ENCODE data around the gene PLIN4.
"Not testable (repeated sequence)": the region's sequence is repeated elsewhere in the genome, so short reads cannot be mapped to it uniquely, and the experiment has no call there.

Gene PLIN4

GRCh38 chr19:4550018-4550417, 31.7 kb upstream of the PLIN4 start:
- no peaks in the 10 kb centered on the region for H3K36me3 ChIP-seq (ENCODE audit: insufficient read depth, low read length)
- H3K4me3 ChIP-seq = no peak overlapping the region
- no peak for DNase-seq (ENCODE audit: low read depth, low spot score)
- no peaks in the 10 kb centered on the region for H3K9me3 ChIP-seq (ENCODE audit: low read depth, low read length)
- TF ChIP-seq FOXP2 (optimal IDR thresholded peaks at IDR 0.05; ENCODE audit: control extremely low read depth, extremely low read length, insufficient read depth) (no peak), POLR2AphosphoS5 (IDR thresholded peaks at IDR 0.05; ENCODE audit: borderline replicate concordance, low read depth, low read length) (no peak), EZH2 (IDR thresholded peaks at IDR 0.05) (no peak)
- H3K27ac ChIP-seq = no peak overlapping the region
- H3K9ac ChIP-seq (ENCODE audit: insufficient read length) = no peak overlapping the region

- no peak overlapping the region for H3K9ac ChIP-seq (ENCODE audit: insufficient read length)
- no peak overlapping the region for H3K4me3 ChIP-seq
- no peak overlapping the region for H3K27ac ChIP-seq
- TF ChIP-seq EZH2 (IDR thresholded peaks at IDR 0.05) (no peak), FOXP2 (optimal IDR thresholded peaks at IDR 0.05; ENCODE audit: control extremely low read depth, extremely low read length, insufficient read depth) (no peak), POLR2AphosphoS5 (IDR thresholded peaks at IDR 0.05; ENCODE audit: borderline replicate concordance, low read depth, low read length) (no peak)
- DNase-seq (ENCODE audit: low read depth, low spot score) = no peak
- no peaks in the 10 kb centered on the region for H3K9me3 ChIP-seq (ENCODE audit: low read depth, low read length)
- no peaks in the 10 kb centered on the region for H3K36me3 ChIP-seq (ENCODE audit: insufficient read depth, low read length)
These were observed 29.9 kb upstream of the PLIN4 start for GRCh38 chr19:4548238-4548584.

GRCh38 chr19:4547303-4548237, 29.3 kb upstream of the PLIN4 start:
- no peak overlapping the region for H3K9ac ChIP-seq (ENCODE audit: insufficient read length)
- TF ChIP-seq EZH2 (IDR thresholded peaks at IDR 0.05) (no peak), FOXP2 (optimal IDR thresholded peaks at IDR 0.05; ENCODE audit: control extremely low read depth, extremely low read length, insufficient read depth) (no peak), POLR2AphosphoS5 (IDR thresholded peaks at IDR 0.05; ENCODE audit: borderline replicate concordance, low read depth, low read length) (no peak)
- H3K9me3 ChIP-seq (ENCODE audit: low read depth, low read length) = no peaks in the 10 kb centered on the region
- DNase-seq (ENCODE audit: low read depth, low spot score) = no peak
- no peak overlapping the region for H3K4me3 ChIP-seq
- no peak overlapping the region for H3K27ac ChIP-seq
- no peaks in the 10 kb centered on the region for H3K36me3 ChIP-seq (ENCODE audit: insufficient read depth, low read length)

DNA sequence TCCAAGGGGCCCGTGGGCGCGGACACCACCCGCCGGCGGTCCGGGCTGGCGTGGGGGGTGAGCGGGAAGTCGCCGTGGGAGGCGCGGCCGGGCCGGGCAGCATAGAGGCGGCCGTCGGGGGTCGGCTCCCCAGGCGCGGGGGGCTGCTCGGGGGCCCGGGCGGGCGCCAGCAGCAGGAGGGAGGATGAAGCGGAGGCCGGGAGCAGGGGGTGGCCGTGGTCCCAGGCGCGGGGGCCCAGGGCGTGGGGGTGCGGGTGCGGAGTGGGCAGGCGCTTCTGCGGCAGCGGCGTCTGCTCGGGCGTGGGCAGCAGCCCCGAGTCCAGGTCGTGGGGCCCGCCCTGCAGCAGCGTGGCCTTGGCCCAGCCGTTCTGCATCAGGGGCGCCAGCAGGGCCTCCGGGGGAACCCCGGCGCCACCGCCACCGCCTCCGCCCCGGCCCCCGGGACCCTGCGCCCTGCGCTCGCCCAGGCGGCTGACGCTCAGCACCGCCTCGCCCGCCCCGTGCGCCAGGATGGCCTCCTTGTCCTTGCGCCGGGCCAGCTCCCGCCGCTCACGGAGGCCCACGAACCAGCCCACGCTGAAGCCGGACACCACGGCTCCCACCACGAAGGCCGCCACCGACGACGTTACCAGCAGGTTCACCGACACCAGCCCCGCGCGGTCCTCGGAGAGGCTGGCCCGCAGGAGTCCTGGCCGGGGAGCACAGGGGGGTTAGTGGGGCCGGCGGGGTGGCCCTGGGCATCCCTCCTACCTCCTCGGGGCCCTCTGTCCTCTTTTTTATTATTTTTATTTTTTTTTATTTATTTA, 25.8 kb upstream of the PLIN4 start:
- no peaks in the 10 kb centered on the region for H3K36me3 ChIP-seq (ENCODE audit: insufficient read depth, low read length)
- H3K4me3 ChIP-seq = no peak overlapping the region
- no peak for TF ChIP-seq FOXP2 (optimal IDR thresholded peaks at IDR 0.05; ENCODE audit: control extremely low read depth, extremely low read length, insufficient read depth)
- no peak overlapping the region for H3K9ac ChIP-seq (ENCODE audit: insufficient read length)
- no peaks in the 10 kb centered on the region for H3K9me3 ChIP-seq (ENCODE audit: low read depth, low read length)
- no peak overlapping the region for H3K27ac ChIP-seq
- DNase-seq (ENCODE audit: low read depth, low spot score) = no peak

- DNase-seq (ENCODE audit: low read depth, low spot score) = no peak
- Histone ChIP-seq H3K9me3 (ENCODE audit: low read depth, low read length) (no peaks in the 10 kb centered on the region), H3K9ac (ENCODE audit: insufficient read length) (no peak overlapping the region), H3K4me3 (no peak overlapping the region), H3K27ac (no peak overlapping the region), H3K36me3 (ENCODE audit: insufficient read depth, low read length) (no peaks in the 10 kb centered on the region)
- TF ChIP-seq FOXP2 (optimal IDR thresholded peaks at IDR 0.05; ENCODE audit: control extremely low read depth, extremely low read length, insufficient read depth) = no peak
- TF ChIP-seq EZH2 (IDR thresholded peaks at IDR 0.05) = no peak
- TF ChIP-seq POLR2AphosphoS5 (IDR thresholded peaks at IDR 0.05; ENCODE audit: borderline replicate concordance, low read depth, low read length) = no peak
These were observed 24.9 kb upstream of the PLIN4 start for GRCh38 chr19:4542896-4543841.

DNA sequence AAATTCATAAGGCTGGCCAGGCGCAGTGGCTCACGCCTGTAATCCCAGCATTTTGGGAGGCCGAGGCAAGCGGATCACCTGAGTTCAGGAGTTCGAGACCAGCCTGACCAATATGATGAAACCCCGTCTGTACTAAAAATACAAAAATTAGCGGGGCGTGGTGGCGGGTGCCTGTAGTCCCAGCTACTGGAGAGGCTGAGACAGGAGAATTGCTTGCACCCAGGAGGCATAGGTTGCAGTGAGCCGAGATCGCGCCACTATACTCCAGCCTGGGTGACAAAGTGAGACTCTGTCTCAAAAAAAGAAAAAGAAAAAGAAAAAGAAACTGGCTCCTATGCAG, 23.5 kb upstream of the PLIN4 start:
- DNase-seq (ENCODE audit: low read depth, low spot score) = not testable (repeated sequence)

DNA sequence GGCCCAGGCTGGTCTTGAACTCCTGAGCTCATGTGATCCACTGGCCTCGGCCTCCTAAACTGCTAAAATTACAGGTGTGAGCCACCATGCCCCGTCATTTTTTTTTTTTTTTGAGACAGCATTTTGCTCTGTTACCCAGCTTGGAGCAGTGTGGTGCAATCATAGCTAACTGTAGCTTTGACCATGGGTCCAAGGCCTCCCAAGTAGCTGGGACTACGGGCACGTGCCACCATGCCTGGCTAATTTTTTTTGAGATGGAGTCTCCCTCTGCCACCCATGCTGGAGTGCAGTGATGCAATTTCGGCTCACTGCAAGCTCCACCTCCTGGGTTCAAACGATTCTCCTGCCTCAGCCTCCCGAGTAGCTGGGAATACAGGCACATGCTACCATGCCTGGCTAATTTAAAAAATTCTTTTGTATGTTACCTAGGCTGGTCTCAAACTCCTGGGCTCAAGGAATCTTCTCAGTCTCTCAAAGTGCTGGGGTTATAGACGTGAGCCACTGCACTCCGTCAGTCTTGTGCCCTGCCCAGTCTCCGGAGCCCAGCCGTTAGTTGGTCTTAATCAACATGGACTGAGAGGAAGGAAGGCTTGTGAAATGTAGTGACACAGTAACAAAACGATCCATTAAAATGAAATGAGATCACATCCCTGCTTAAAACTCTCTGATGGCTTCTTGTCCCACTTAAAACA, 23.0 kb upstream of the PLIN4 start:
- DNase-seq (ENCODE audit: low read depth, low spot score) = no peak
- H3K36me3 ChIP-seq (ENCODE audit: insufficient read depth, low read length) = no peaks in the 10 kb centered on the region
- no peak overlapping the region for H3K27ac ChIP-seq
- no peak overlapping the region for H3K9ac ChIP-seq (ENCODE audit: insufficient read length)
- H3K9me3 ChIP-seq (ENCODE audit: low read depth, low read length) = no peaks in the 10 kb centered on the region
- TF ChIP-seq EZH2 (IDR thresholded peaks at IDR 0.05) = no peak
- TF ChIP-seq POLR2AphosphoS5 (IDR thresholded peaks at IDR 0.05; ENCODE audit: borderline replicate concordance, low read depth, low read length) = no peak
- no peak for TF ChIP-seq FOXP2 (optimal IDR thresholded peaks at IDR 0.05; ENCODE audit: control extremely low read depth, extremely low read length, insufficient read depth)
- no peak overlapping the region for H3K4me3 ChIP-seq

More for the DNA sequence above, 23.5 kb upstream of the PLIN4 start:
- not testable (repeated sequence) for H3K4me3 ChIP-seq; H3K36me3 ChIP-seq (ENCODE audit: insufficient read depth, low read length); H3K27ac ChIP-seq; H3K9me3 ChIP-seq (ENCODE audit: low read depth, low read length); H3K9ac ChIP-seq (ENCODE audit: insufficient read length)

All from SK-N-MC (cell line).